H9 (cell line): ENCODE measurements around the gene ASPSCR1. TPM values are rescaled to one million over a fixed set of nuclear protein-coding genes. Genes with fewer than 3 reads are reported as not detected.

Experiments used
- DNase-seq: peaks from one replicate; pipeline ENCODE4 v3.0.0-alpha.2; 2017
- H2AFZ ChIP-seq: one replicate; pipeline ENCODE4 v1.6.1; 2013; ENCODE audit warnings: mild to moderate bottlenecking, low read length, control low read depth, moderate library complexity
- H2AK5ac ChIP-seq: 2 replicates; pipeline ENCODE4 v1.6.1; 2013; ENCODE audit warnings: low read length, control low read depth, mixed read lengths; ENCODE audit not compliant: insufficient read length
- H2BK120ac ChIP-seq: one replicate; pipeline ENCODE4 v1.6.1; 2013; ENCODE audit warnings: low read depth, mild to moderate bottlenecking, low read length, control low read depth, inconsistent platforms; ENCODE audit not compliant: poor library complexity, severe bottlenecking
- H2BK12ac ChIP-seq: 2 replicates; pipeline ENCODE4 v1.6.1; 2013; ENCODE audit warnings: low read length, control low read depth, mixed read lengths, low read depth; ENCODE audit not compliant: insufficient read length
- H2BK15ac ChIP-seq: 2 replicates; pipeline ENCODE4 v1.6.1; 2013; ENCODE audit warnings: low read depth, low read length, control low read depth
- H2BK20ac ChIP-seq: one replicate; pipeline ENCODE4 v1.6.1; 2013; ENCODE audit warnings: low read depth, mild to moderate bottlenecking, low read length, control low read depth, inconsistent platforms; ENCODE audit not compliant: poor library complexity, severe bottlenecking
- H2BK5ac ChIP-seq: 2 replicates; pipeline ENCODE4 v1.6.1; 2013; ENCODE audit warnings: low read length, control low read depth, mixed read lengths; ENCODE audit not compliant: insufficient read length
- H3K14ac ChIP-seq: 2 replicates; pipeline ENCODE4 v1.6.1; 2013; ENCODE audit warnings: low read length, control low read depth; ENCODE audit not compliant: insufficient read depth
- H3K18ac ChIP-seq: 2 replicates; pipeline ENCODE4 v1.6.1; 2013; ENCODE audit warnings: low read depth, mild to moderate bottlenecking, mixed read lengths, low read length, control low read depth; ENCODE audit not compliant: insufficient read length
- H3K23ac ChIP-seq: 2 replicates; pipeline ENCODE4 v1.6.1; 2013; ENCODE audit warnings: low read length, control low read depth, mixed read lengths, low read depth; ENCODE audit not compliant: insufficient read length
- H3K23me2 ChIP-seq: 2 replicates; pipeline ENCODE4 v1.6.1; 2013; ENCODE audit warnings: low read depth, mild to moderate bottlenecking, mixed read lengths, low read length, control low read depth; ENCODE audit not compliant: insufficient read length, poor library complexity, severe bottlenecking
- H3K27ac ChIP-seq: 2 replicates; pipeline ENCODE4 v1.5.1; 2013; ENCODE audit warnings: low read length, control low read depth, mixed read lengths, low read depth; ENCODE audit not compliant: insufficient read length
- H3K27me3 ChIP-seq: 2 replicates; pipeline ENCODE4 v1.6.1; 2013; ENCODE audit warnings: low read length, control low read depth, inconsistent platforms; ENCODE audit not compliant: insufficient read depth
- H3K4ac ChIP-seq: 2 replicates; pipeline ENCODE4 v1.6.1; 2013; ENCODE audit warnings: low read depth, mild to moderate bottlenecking, control low read depth, inconsistent platforms, low read length, moderate library complexity
- H3K4me1 ChIP-seq: 2 replicates; pipeline ENCODE4 v1.6.1; 2013; ENCODE audit warnings: low read length, control low read depth, inconsistent platforms; ENCODE audit not compliant: insufficient read depth
- H3K4me2 ChIP-seq: 2 replicates; pipeline ENCODE4 v1.6.1; 2013; ENCODE audit warnings: low read length, control low read depth, mixed read lengths; ENCODE audit not compliant: insufficient read length, insufficient read depth
- H3K56ac ChIP-seq: 2 replicates; pipeline ENCODE4 v1.6.1; 2013; ENCODE audit warnings: low read depth, mild to moderate bottlenecking, mixed read lengths, low read length, control low read depth; ENCODE audit not compliant: insufficient read length
- H3K79me1 ChIP-seq: 2 replicates; pipeline ENCODE4 v1.6.1; 2013; ENCODE audit warnings: low read depth, mild to moderate bottlenecking, moderate library complexity, low read length, control low read depth, inconsistent platforms; ENCODE audit not compliant: insufficient read depth, poor library complexity, severe bottlenecking
- H3K79me2 ChIP-seq: 2 replicates; pipeline ENCODE4 v1.6.1; 2013; ENCODE audit warnings: low read length, control low read depth, inconsistent platforms; ENCODE audit not compliant: insufficient read depth
- H3K9ac ChIP-seq: 2 replicates; pipeline ENCODE4 v1.6.1; 2013; ENCODE audit warnings: low read length, control low read depth, mixed read lengths; ENCODE audit not compliant: insufficient read length; ENCODE audit errors: extremely low read depth
- H3K9me3 ChIP-seq: one replicate; pipeline ENCODE4 v1.6.1; 2013; ENCODE audit warnings: low read depth, low read length, inconsistent platforms; ENCODE audit not compliant: control insufficient read depth
- H3T11ph ChIP-seq: one replicate; pipeline ENCODE4 v1.6.1; 2013; ENCODE audit warnings: mild to moderate bottlenecking, low read length, control low read depth, inconsistent platforms
- H4K20me1 ChIP-seq: one replicate; pipeline ENCODE4 v1.6.1; 2013; ENCODE audit not compliant: control insufficient read depth, insufficient read length, insufficient read depth
- H4K5ac ChIP-seq: 2 replicates; pipeline ENCODE4 v1.6.1; 2013; ENCODE audit warnings: low read depth, mild to moderate bottlenecking, mixed read lengths, low read length, control low read depth; ENCODE audit not compliant: insufficient read length
- H4K8ac ChIP-seq: replicated peaks from 2 replicates; pipeline ENCODE4 v1.6.1; 2013; ENCODE audit warnings: low read length, control low read depth, mixed read lengths, low read depth; ENCODE audit not compliant: insufficient read length
- H4K91ac ChIP-seq: 2 replicates; pipeline ENCODE4 v1.6.1; 2013; ENCODE audit warnings: low read depth, mild to moderate bottlenecking, moderate library complexity, mixed read lengths, low read length, control low read depth; ENCODE audit not compliant: insufficient read length
- H3K27ac Mint-ChIP-seq, 3 experiments: 2 replicates in 2 of 3; 3 replicates in 1 of 3; pipeline ENCODE4 v1.8.0; 2020 to 2021; ENCODE audit warnings: mixed read lengths in 3 of 3, mild to moderate bottlenecking in 1 of 3, moderate library complexity in 1 of 3
- H3K27me3 Mint-ChIP-seq: 2 replicates; pipeline ENCODE4 v1.8.0; 2021; ENCODE audit warnings: low read depth, mild to moderate bottlenecking, moderate library complexity, mixed read lengths
- H3K36me3 Mint-ChIP-seq, 3 experiments: 2 replicates in 2 of 3; 3 replicates in 1 of 3; pipeline ENCODE4 v1.8.0; 2020 to 2021; ENCODE audit warnings: low read depth in 3 of 3, mixed read lengths in 3 of 3; ENCODE audit not compliant: insufficient read depth in 1 of 3
- H3K4me1 Mint-ChIP-seq, 2 experiments: 2 replicates each; pipeline ENCODE4 v1.8.0; 2020; ENCODE audit warnings: mixed read lengths in 2 of 2
- H3K4me3 Mint-ChIP-seq, 2 experiments: 2 replicates in 1 of 2; 3 replicates in 1 of 2; pipeline ENCODE4 v1.8.0; 2020 to 2021; ENCODE audit warnings: mild to moderate bottlenecking in 2 of 2, mixed read lengths in 2 of 2, moderate library complexity in 1 of 2
- H3K9me3 Mint-ChIP-seq, 2 experiments: 2 replicates in 1 of 2; 3 replicates in 1 of 2; pipeline ENCODE4 v1.8.0; 2020; ENCODE audit warnings: mild to moderate bottlenecking in 2 of 2, mixed read lengths in 2 of 2, moderate library complexity in 1 of 2
- WGBS: extraction: QIAGEN DNeasy Blood & Tissue Kit; methylation state at CpG from one replicate; pipeline ENCODE4 v1.1.7; 2013; ENCODE audit warnings: missing lambda C conversion rate, low lambda C conversion rate, mixed read lengths; ENCODE audit not compliant: insufficient read length; ENCODE audit errors: extremely low coverage; 5-methylcytosine and 5-hydroxymethylcytosine counted together
- total RNA-seq: library from RNA; stranded (reverse); gene quantifications from 2 replicates; pipeline ENCODE4 v1.2.1, GENCODE V29; 2021
- TF ChIP-seq, protein P1 (sequence below): fragments of 200-600 bp; sonication (generic); conservative IDR thresholded peaks from 3 replicates; pipeline ENCODE4 v1.8.0; 2021; ENCODE audit warnings: antibody characterized with exemption, mild to moderate bottlenecking

ASPSCR1 gene
- total RNA-seq, 1 experiment from 2014 or later = 50.9 TPM

GRCh38 chr17:82065193-82065637, 87.8 kb downstream of the ASPSCR1 start:
- no peak overlapping the region for H2AFZ ChIP-seq

More at GRCh38 chr17:82065193-82065637, 87.8 kb downstream of the ASPSCR1 start:
- Histone ChIP-seq H3K4me2 (peak overlapping the region; percentile 75), H2BK12ac (no peak overlapping the region), H3K14ac (peak overlapping the region; percentile 9; the same call in 1 of the 2 replicates), H3K79me2 (no peaks in the 10 kb centered on the region), H3K27ac (no peak overlapping the region), H3K9me3 (no peaks in the 10 kb centered on the region), H3K23me2 (peaks cover 15% of the 10 kb centered on the region), H2BK20ac (no peak overlapping the region), H2BK15ac (no peak overlapping the region), H3K79me1 (no peaks in the 10 kb centered on the region), H4K5ac (no peak overlapping the region), H3K56ac (no peak overlapping the region), H3K23ac (no peak overlapping the region), H4K8ac (no peak overlapping the region), H4K20me1 (no peaks in the 10 kb centered on the region), H2BK120ac (no peak overlapping the region), H2AK5ac (no peak overlapping the region), H3K9ac (peak overlapping the region; percentile 47), H3K4ac (no peak overlapping the region), H2BK5ac (no peak overlapping the region), H3K18ac (no peak overlapping the region), H3K4me1 (no peaks in the 10 kb centered on the region), H4K91ac (no peak overlapping the region), H3T11ph (no peak overlapping the region), H3K27me3 (no peaks in the 10 kb centered on the region)
- DNase-seq = no peak
- TF ChIP-seq, protein P1, sequence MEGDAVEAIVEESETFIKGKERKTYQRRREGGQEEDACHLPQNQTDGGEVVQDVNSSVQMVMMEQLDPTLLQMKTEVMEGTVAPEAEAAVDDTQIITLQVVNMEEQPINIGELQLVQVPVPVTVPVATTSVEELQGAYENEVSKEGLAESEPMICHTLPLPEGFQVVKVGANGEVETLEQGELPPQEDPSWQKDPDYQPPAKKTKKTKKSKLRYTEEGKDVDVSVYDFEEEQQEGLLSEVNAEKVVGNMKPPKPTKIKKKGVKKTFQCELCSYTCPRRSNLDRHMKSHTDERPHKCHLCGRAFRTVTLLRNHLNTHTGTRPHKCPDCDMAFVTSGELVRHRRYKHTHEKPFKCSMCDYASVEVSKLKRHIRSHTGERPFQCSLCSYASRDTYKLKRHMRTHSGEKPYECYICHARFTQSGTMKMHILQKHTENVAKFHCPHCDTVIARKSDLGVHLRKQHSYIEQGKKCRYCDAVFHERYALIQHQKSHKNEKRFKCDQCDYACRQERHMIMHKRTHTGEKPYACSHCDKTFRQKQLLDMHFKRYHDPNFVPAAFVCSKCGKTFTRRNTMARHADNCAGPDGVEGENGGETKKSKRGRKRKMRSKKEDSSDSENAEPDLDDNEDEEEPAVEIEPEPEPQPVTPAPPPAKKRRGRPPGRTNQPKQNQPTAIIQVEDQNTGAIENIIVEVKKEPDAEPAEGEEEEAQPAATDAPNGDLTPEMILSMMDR = no peak
- no peak overlapping the region for H3K27ac Mint-ChIP-seq
- peaks cover 10% of the 10 kb centered on the region for H3K27me3 Mint-ChIP-seq
- H3K36me3 Mint-ChIP-seq = peaks cover 3 to 15% (median 11%) of the 10 kb centered on the region in 3 experiments
- no peaks in the 10 kb centered on the region; a peak in 1 of 5 replicates for H3K9me3 Mint-ChIP-seq
- peak overlapping the region; percentile 70 to 73 for H3K4me3 Mint-ChIP-seq
- WGBS = no CpG with 5 or more reads among the region's 47 CpGs
- peaks cover 4 to 5% of the 10 kb centered on the region in 2 experiments for H3K4me1 Mint-ChIP-seq
